Body of pancreas (tissue), 4 donors: Measurements from ENCODE around the gene FBLN5.

Source experiments
- POLR2A ChIP-seq, 3 donors: fragments of 450-650 bp; IDR thresholded peaks; one replicate each; pipeline ENCODE4 v1.6.1; 2016; ENCODE audit warnings: antibody characterized with exemption in 3 of 3, mild to moderate bottlenecking in 2 of 3
- TF ChIP-seq, protein P1 (sequence below), 7 experiments: fragments of 450-650 bp in 4 of 7; fragments of 200-600 bp in 3 of 7; sonication (generic) in 3 of 7; IDR thresholded peaks; one replicate each; pipeline ENCODE4 v1.5.1; 2016 to 2019; ENCODE audit warnings: antibody characterized with exemption in 7 of 7

DNA sequence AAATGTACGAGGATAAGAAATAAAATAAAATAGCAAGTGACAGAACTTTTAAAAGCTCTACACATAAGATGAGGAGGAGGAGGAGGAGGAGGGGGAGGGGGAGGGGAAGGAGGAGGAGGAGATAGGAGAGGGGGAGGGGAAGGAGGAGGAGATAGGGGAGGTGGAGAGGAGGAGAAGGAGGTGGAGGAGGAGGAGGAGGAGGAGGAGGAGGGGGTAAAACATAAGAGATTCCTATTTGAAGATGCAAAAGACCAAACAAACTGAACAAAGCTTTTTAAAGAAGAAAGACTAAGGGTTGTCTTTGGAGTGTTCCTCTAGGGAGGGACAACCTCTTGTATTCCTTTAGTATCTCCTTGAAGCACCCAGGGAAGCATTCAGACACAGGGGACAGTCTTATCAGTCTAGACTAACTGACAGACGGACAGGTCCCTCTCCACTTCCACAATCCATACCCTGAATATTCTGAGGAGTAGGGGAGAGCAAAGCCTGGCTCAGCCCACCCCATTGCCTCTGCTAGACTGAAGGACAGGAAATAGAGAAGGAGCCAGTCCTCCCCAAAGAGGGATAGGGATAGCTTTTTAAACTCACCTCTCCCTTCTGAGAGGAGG lies 93.1 kb downstream of the FBLN5 start:
- TF ChIP-seq, protein P1, sequence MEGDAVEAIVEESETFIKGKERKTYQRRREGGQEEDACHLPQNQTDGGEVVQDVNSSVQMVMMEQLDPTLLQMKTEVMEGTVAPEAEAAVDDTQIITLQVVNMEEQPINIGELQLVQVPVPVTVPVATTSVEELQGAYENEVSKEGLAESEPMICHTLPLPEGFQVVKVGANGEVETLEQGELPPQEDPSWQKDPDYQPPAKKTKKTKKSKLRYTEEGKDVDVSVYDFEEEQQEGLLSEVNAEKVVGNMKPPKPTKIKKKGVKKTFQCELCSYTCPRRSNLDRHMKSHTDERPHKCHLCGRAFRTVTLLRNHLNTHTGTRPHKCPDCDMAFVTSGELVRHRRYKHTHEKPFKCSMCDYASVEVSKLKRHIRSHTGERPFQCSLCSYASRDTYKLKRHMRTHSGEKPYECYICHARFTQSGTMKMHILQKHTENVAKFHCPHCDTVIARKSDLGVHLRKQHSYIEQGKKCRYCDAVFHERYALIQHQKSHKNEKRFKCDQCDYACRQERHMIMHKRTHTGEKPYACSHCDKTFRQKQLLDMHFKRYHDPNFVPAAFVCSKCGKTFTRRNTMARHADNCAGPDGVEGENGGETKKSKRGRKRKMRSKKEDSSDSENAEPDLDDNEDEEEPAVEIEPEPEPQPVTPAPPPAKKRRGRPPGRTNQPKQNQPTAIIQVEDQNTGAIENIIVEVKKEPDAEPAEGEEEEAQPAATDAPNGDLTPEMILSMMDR (IDR thresholded peaks at IDR 0.05): no peak
- no peak for TF ChIP-seq POLR2A (IDR thresholded peaks at IDR 0.05)
